HEK293T (cell line): ENCODE results near the gene WDR74.

Source experiments
- ARNT ChIP-seq: fragments of 450-650 bp; IDR thresholded peaks from 2 replicates; pipeline ENCODE4 v1.6.1; 2017; ENCODE audit warnings: mild to moderate bottlenecking
- BHLHE40 ChIP-seq: fragments of 450-650 bp; IDR thresholded peaks from 2 replicates; pipeline ENCODE4 v1.6.1; 2016; ENCODE audit warnings: mild to moderate bottlenecking, moderate library complexity, borderline replicate concordance
- CTBP1 ChIP-seq: fragments of 450-650 bp; IDR thresholded peaks from 2 replicates; pipeline ENCODE4 v1.6.1; 2016; ENCODE audit warnings: borderline replicate concordance
- ELF4 ChIP-seq: fragments of 450-650 bp; IDR thresholded peaks from 2 replicates; pipeline ENCODE4 v1.6.1; 2017; ENCODE audit warnings: antibody characterized with exemption
- FOXA1 ChIP-seq: fragments of 450-650 bp; IDR thresholded peaks from 2 replicates; pipeline ENCODE4 v1.6.1; 2016; ENCODE audit warnings: mild to moderate bottlenecking
- FOXK2 ChIP-seq: fragments of 450-650 bp; IDR thresholded peaks from 2 replicates; pipeline ENCODE4 v1.6.1; 2016; ENCODE audit warnings: mild to moderate bottlenecking
- FOXM1 ChIP-seq: fragments of 450-650 bp; IDR thresholded peaks from 2 replicates; pipeline ENCODE4 v1.6.1; 2017; ENCODE audit warnings: mild to moderate bottlenecking, borderline replicate concordance
- HDGF ChIP-seq: fragments of 450-650 bp; IDR thresholded peaks from 2 replicates; pipeline ENCODE4 v1.6.1; 2017; ENCODE audit warnings: antibody characterized with exemption, borderline replicate concordance
- L3MBTL2 ChIP-seq: fragments of 450-650 bp; conservative IDR thresholded peaks from 2 replicates; pipeline ENCODE4 v1.6.1; 2016; ENCODE audit warnings: mild to moderate bottlenecking
- SP1 ChIP-seq: fragments of 450-650 bp; IDR thresholded peaks from 2 replicates; pipeline ENCODE4 v1.6.1; 2017
- SUZ12 ChIP-seq: fragments of 450-650 bp; IDR thresholded peaks from 2 replicates; pipeline ENCODE4 v1.6.1; 2016; ENCODE audit warnings: mild to moderate bottlenecking
- ZNF384 ChIP-seq: fragments of 450-650 bp; IDR thresholded peaks from 2 replicates; pipeline ENCODE4 v1.6.1; 2016
- TF ChIP-seq, protein P1 (sequence below): fragments of 450-650 bp; IDR thresholded peaks from 2 replicates; pipeline ENCODE4 v1.6.1; 2016

DNA sequence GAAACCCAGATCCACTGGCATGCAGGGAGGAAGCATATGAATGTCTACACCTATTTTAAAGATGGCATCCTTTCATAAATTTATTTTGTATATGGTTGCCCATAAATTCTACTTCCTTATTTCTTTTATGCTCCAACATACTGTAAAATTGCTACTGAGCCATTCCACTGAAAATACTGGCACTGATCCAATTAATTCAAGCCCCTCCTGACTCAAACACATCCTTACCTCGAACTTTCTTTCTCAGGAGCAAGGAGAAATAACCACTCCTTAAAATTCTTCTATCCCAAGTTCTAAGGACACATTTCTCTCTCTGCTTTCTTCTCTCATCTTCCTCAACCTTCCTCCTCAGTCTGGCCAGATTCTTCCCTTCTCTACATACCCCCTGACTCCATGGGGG, 28.6 kb downstream of the WDR74 start:
- TF ChIP-seq SUZ12 (no peak), FOXK2 (no peak), L3MBTL2 (no peak), FOXA1 (no peak), SP1 (no peak), ZNF384 (no peak), ELF4 (no peak), FOXM1 (no peak), ARNT (no peak), BHLHE40 (no peak), CTBP1 (no peak), HDGF (no peak)
- TF ChIP-seq, protein P1, sequence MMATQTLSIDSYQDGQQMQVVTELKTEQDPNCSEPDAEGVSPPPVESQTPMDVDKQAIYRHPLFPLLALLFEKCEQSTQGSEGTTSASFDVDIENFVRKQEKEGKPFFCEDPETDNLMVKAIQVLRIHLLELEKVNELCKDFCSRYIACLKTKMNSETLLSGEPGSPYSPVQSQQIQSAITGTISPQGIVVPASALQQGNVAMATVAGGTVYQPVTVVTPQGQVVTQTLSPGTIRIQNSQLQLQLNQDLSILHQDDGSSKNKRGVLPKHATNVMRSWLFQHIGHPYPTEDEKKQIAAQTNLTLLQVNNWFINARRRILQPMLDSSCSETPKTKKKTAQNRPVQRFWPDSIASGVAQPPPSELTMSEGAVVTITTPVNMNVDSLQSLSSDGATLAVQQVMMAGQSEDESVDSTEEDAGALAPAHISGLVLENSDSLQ = no peak
